LNCAP (cell line): Measurements from ENCODE around the gene SF3B3.

ENCODE experiments used
- TF ChIP-seq, protein P1 (sequence below): fragments of 450-650 bp; IDR thresholded peaks from 2 replicates; pipeline ENCODE4 v1.5.1; 2017; ENCODE audit warnings: mild to moderate bottlenecking

SF3B3 gene

DNA sequence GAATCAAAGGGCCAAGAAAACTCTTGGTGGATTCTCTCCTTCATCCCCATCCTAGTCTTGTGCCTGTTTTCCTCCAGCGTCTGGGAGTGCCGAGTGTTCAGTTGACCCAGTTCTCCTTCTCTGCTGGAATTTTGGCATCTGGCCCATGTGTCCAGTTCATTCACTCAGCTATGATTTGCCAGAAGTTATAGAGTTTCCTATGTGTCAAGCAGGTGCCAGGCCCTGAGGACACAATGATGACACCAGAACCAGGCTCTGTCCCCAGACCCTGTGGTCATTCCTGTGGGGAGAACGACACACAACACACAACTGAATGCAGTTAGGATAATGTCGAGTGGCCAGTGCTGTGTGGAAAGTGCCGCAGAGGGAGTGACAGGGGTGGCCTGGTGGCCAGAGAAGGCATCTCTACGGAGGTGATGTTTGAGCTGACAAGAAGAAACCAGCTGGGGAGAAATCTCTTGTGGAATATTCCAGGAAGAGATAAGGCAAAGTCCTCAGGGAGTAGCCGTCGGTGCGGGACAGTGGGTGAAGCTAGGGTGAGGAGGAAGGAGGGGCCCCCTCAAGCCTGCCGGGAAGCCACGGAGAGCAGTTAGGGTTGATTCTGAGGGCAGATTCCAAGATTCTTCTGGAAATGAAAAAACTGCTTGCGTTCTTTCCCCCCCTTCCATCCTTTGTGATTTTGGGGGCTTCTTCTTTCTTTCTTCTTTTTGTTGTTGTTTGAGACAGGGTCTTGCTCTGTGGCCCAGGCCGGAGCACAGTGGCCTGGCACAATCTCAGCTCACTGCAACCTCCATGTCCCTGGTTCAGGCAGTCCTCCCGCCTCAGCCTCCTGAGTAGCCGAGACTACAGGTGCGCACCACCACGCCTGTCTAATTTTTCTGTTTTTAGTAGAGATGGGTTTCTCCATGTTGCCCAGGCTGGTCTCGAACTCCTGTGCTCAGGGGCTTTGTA lies 86.9 kb downstream of the SF3B3 start:
- TF ChIP-seq, protein P1, sequence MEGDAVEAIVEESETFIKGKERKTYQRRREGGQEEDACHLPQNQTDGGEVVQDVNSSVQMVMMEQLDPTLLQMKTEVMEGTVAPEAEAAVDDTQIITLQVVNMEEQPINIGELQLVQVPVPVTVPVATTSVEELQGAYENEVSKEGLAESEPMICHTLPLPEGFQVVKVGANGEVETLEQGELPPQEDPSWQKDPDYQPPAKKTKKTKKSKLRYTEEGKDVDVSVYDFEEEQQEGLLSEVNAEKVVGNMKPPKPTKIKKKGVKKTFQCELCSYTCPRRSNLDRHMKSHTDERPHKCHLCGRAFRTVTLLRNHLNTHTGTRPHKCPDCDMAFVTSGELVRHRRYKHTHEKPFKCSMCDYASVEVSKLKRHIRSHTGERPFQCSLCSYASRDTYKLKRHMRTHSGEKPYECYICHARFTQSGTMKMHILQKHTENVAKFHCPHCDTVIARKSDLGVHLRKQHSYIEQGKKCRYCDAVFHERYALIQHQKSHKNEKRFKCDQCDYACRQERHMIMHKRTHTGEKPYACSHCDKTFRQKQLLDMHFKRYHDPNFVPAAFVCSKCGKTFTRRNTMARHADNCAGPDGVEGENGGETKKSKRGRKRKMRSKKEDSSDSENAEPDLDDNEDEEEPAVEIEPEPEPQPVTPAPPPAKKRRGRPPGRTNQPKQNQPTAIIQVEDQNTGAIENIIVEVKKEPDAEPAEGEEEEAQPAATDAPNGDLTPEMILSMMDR: no peak

DNA sequence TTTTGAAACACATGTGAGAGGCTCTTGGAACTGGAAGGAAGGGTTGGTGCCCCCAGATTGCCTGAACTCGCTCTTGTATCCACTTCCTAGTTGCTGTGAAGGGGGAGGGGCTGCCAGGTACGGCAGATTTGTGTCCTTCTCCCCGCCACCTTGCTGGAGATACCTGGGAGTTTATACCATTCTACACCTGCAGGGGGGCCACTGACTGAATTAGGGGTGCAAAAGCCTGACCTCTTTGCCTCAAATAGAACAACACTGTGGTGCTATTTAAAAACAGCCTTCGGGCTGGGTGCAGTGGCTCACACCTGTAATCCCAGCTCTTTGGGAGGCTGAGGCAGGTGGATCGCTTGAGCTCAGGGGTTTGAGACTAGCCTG lies 87.6 kb downstream of the SF3B3 start:
- TF ChIP-seq, protein P1: no peak

DNA sequence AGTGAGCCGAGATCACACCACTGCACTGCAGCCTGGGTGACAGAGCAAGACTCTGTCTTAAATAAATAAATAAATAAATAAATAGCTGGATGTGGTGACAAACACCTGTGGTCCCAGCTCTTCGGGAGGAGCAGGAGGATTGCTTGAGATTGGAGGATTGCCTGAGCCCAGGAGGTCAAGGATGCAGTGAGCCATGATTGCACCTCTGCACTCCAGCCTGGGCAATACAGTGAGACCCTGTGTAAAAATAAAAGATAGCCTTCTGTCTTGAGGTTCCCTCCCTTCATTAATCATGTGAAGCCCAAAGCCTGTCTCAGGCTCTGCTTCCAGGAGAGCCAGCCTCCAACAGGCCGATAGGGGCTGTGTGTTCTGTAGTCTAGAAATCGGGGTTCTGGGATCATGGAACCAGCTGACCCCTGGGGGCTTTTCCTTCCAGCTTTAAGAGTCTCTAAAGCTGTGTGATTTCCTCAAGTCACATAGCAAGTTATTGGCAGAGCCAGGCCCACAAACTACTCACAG lies 88.2 kb downstream of the SF3B3 start:
- TF ChIP-seq, protein P1: no peak

DNA sequence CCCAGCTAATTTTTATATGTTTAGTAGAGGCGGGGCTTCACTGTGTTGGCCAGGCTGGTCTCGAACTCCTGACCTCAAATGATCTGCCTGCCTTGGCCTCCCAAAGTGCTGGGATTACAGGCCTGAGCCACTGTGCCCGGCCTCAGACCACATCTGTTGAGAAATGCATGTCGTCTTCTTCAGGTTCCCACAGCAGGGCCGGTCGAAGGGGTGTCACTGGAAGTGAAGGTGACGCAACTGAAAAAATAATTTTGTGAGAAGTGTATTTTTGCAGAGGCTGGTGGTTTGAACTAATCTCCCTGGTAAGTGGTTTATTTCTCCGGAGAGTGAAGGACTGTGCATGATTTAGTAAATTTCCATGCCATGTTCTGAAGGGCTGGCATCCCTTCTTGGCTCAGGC lies 89.3 kb downstream of the SF3B3 start:
- TF ChIP-seq, protein P1: no peak

DNA sequence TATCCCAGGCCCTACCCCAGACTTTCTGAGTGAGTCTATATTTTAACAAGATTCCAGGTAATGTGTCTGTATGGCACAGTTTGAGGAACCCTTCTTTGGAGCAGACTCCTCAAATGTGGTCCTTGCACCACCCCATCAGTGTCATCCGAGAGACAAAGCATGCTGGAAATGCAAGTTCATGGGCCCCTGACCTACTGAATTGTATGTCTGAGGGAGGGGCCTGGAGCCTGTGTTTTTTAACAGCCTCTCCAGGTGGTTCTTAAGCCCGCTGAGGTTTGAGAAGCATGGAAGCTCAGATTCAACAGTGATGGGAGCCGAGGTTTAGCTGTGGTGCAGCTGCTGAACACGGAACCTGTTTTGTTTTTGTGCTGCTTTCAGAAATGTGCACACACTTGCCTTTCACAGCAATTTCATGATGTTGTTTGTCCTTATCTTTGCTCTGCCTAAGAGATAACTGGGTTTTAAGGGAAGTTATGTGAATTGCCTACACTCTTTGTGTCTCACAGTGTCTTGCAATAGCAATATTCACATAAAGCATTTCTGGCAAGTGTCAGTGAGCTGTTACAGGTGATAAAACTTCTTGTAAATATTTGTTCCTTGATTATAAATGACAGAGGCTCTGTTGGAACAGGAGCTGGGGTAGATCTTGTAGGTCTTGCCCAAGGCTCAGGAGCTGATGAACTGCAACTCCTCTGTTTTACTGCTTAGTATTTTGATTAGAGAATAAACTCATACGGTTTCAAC lies 90.8 kb downstream of the SF3B3 start:
- TF ChIP-seq, protein P1: no peak

DNA sequence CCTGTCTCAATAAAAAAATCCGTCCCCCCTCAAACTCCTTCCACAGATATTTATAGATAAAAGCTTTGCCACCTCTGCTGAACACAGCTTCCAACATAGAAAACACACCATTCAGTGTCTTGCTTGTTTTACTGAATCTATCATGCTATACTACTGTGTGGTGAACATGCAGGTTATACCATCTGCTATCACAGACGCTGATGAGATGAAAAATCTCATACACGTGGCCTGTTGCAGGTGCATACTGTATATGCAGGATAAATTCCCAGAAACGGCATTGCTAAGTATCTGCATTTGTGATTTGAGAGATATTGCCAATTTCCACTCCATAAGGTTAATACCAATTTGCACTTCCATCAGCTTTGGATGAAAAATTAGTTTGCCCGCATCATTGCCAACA lies 92.3 kb downstream of the SF3B3 start:
- TF ChIP-seq, protein P1: no peak
